Fibroblast of skin of back (primary cell): Measurements from ENCODE around the gene CHST3.
"Not testable (repeated sequence)": the region's sequence is repeated elsewhere in the genome, so short reads cannot be mapped to it uniquely, and the experiment has no call there.

Source experiments
- DNase-seq: peaks from one replicate; pipeline ENCODE4 v3.0.0-alpha.2; 2013

CHST3 gene

DNA sequence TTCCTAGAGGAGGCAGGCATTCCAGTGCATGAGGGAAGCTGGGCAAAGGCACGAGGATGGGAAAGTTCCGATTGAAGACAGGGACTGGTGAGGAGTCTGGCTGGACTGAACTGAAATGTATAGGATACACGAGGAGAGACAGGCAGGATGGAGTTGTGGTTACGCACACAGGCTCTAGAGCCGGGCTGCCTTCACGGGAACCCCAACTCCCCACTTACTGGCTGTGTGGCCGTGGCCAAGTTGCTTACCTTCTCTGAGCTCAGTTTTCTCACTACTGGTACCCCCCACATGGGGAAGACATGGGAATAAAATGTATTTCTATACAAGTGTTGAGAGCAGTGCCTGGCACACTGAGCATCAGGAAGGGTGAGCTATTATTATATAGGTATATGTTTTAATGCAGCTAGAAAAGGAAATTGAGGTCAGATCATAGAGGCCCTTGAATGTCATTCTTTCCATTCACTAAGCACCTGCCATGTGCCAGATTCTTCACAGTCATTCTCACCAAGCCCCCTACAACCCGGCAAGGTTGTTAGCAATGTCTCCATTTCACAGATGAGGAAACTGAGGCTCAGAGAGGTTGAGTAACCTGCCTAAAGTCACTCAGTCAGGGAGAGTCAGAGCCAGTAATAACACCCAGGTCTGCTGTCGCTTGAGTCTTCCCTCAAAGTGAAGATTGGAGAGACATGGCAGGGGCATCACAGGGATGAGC, 9.7 kb downstream of the CHST3 start:
- DNase-seq = no peak

GRCh38 chr10:71974489-71975021, 10.4 kb downstream of the CHST3 start:
- peak; percentile 78 for DNase-seq

DNA sequence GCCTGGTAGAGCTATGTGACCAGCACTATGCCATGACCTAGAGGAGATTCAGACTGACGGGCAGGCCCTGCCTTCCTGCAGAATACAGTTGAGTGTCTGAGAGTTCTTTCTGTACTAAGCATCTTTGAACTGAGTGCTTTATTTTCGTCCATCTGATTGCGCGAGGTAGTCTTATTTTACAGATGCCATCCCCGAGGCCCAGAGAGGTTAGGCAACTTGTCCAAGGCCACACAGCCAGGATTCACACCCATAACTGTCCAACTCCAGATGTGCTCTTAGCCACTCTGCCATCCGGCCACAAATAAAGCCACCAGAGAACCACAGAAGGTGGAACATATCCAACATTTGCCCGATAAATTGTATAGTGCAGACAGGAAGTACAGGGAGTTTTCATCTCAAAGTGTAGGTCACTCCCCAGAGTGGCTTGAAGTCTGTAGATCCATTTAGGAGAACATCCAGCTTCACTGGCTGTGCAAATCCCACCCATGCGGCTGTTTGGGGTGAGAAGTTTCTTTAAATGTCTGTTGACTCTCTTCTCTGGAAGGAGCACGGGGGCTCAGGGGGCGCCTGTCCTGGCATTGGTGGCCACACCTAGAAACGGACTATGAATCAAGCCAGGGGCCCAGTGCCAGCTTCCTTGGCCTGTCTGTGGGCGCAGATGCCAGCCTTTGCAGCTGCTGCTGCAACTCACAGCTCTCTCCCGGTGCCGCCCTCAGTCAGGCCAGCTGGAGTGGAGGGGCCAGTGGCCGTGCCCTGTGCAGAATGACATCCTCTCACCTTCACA, 11.1 kb downstream of the CHST3 start:
- DNase-seq = no peak

DNA sequence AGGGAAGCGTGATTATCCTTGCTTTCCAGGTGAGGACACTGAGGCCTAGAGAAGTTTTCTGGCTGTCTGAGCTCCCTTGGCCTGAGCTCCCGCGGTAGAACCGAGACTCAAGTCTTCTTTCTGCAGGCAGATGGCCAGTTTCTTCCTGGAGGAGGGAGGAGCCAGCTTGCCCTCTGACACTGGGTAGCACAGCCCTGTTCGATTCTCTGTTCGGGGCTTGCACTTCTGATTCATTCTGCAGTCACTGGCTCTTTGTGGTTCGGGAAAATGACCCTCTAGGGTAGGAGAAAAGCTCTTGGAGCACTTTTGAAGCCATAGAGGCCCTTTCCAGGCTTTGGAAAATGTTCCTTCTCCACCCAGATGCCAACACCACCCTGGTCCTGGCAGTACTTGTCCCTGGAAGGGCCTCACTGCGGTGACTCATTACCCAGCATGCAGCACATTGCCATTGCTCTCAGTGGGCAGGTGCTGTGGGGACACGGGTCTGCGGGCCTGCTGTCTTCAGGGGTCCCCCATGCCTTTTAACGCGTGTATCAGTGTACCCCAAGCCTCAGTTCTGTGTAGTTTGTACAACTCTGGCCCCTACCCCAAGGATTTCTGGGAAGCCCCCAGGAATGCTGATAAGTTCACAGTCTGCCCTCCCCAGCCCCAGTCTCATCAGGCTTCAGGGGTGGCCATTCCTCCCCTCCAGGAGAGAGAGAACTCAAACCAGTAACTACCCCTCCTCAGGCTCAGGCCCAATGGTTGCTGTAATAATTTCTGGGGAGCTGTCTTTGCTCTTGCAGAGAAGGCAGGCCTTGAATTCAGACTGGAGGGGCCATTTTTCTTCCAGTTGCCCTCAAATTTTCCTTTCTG, 11.9 kb downstream of the CHST3 start:
- DNase-seq = peak; percentile 61

- not testable (repeated sequence) for DNase-seq
These were observed 13.4 kb downstream of the CHST3 start for GRCh38 chr10:71977614-71977903.

DNA sequence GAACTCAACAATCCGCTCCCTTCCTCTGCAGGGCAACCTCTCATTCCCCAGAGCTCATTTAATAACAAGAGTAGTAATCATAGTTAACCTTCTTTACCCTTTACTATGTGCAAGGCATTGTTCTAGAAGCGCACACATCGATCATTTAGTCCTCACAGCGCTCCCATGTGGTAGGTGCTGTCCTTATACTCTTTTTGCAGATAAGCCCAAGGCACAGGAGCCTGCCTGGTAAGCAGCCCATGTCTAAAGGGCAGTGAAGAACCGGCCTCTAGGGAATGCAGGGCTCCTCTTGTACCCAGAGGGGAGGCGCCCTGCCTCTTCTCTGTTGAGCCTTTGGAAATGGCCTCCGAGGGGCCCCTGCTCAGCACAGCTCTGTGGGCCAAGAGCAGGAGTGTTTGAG, 14.3 kb downstream of the CHST3 start:
- DNase-seq = no peak

DNA sequence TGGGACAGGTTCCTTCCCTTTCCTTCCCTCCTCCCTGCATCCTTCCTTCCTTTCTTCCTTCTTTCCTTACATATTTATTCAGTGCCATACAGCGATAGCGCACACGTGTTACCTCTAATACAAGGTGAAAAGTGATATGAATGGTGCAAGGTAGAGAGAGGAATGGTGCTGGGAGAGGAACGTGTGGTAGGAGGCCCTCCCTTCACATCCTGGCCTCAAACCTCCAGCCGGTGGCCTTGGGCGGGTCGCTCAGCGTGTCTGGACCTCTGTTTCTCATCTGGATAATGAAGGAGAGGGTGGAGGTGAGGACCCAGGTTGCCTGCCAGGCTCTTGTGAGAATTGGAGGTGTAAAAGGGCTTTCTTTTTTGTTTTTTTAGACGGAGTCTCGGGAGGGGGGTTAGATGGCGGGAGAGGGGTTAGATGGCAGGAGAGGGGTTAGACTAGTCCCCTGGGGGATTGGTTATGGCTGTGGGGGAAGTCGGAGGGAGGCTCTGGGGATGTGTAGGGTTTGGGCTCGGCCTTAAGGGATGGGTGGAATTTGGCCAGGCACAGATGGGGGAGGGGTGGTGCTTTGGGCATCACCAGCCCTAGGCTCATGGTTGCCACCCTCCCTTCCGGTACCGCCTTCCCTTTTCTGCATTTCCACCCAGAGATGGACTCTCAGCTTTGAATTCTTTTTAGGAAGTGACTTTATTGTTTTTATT, 14.9 kb downstream of the CHST3 start:
- DNase-seq = no peak

DNA sequence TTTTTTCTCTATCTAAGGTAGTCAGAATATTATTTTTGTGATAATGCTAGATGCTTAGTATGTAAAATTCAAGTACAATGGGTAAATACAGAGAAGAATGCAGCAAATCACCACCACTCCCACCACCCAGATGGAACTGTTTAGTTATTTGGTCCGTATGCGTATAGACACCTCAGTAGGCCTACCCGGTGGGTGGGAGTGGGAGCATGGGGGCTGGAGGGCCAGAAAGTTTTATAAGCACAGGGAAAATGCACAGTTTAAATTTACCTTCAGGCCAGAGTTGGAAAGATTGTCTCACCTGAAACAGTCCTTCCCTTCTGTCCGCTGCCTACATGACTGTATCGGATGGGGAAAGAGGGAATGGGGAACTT, 15.5 kb downstream of the CHST3 start:
- no peak for DNase-seq

DNA sequence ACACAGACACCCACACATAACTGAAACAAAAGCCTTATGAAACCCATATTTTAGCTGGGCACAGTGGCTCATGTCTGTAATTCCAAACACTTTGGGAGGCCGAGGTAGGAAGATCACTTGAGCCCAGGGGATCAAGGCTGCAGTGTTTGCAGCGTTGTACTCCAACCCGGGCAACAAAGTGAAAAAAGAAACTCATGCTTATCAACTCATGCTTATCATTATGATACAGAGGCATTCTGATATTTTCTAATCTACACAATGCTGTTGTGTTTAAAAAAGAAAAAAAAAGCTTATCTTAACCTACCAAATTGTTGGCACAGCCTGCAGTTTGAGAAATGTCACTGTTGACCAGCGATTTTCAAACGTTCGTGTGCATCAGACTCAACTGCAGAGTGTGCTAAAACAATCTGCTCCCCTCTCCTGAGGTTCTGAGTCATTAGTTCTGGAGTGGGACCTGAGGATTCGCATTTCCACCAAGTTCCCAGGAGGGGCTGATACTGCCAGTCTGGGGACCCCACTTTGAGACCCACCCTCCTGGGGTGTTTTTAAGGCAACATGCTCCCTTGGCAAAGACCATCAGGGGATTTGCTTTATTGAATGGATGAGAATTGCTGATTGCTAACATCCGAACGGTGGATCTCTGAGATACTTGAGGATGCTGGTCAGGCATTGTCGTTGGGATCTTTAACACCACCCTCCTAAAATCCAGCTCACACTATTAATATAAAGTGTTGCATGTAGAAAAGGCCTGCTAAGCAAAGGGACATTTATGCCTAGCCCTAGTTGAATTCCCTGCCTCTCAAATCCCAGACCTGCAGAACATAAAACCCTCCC, 16.2 kb downstream of the CHST3 start:
- DNase-seq = no peak

- peak; percentile 68 for DNase-seq
These were observed 17.1 kb downstream of the CHST3 start for GRCh38 chr10:71981015-71981875.

- no peak for DNase-seq
These were observed 17.7 kb downstream of the CHST3 start for GRCh38 chr10:71981876-71982230.

- DNase-seq = no peak
These were observed 18.3 kb downstream of the CHST3 start for GRCh38 chr10:71982269-71983178.

- no peak for DNase-seq
These were observed 20.1 kb downstream of the CHST3 start for GRCh38 chr10:71984126-71984808.

DNA sequence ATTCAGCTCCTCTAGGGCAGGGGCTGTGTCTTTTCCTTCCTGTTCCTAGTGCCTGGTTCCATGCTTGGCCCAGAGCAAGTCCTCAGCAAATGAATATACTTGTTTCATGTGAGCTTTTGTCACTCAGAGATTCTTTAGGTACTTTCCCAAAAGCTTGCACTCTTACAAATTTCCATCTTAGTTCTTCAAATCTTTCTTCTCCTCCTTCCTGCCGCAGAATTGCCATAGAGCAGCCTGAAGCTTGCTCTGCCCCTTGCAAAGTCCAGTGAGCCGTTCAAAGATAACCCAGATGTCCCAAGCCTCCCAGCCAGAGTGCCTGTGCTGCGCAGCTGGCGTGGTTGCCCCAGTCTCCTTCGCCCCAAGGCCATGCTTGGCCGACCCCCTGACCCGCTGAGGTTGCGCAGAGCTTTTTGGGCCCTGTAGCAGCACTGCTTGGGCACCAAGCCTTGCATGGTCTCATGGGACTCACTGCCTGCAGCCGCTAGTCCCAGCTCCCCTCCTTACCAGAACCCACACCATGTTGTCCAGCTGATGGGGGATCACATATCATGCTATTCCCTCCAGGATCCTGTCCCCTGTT, 20.7 kb downstream of the CHST3 start:
- DNase-seq = no peak

- peak; percentile 85 for DNase-seq
These were observed 21.5 kb downstream of the CHST3 start for GRCh38 chr10:71985542-71986250.

- DNase-seq = not testable (repeated sequence)
These were observed 24.7 kb downstream of the CHST3 start for GRCh38 chr10:71988895-71989294.

DNA sequence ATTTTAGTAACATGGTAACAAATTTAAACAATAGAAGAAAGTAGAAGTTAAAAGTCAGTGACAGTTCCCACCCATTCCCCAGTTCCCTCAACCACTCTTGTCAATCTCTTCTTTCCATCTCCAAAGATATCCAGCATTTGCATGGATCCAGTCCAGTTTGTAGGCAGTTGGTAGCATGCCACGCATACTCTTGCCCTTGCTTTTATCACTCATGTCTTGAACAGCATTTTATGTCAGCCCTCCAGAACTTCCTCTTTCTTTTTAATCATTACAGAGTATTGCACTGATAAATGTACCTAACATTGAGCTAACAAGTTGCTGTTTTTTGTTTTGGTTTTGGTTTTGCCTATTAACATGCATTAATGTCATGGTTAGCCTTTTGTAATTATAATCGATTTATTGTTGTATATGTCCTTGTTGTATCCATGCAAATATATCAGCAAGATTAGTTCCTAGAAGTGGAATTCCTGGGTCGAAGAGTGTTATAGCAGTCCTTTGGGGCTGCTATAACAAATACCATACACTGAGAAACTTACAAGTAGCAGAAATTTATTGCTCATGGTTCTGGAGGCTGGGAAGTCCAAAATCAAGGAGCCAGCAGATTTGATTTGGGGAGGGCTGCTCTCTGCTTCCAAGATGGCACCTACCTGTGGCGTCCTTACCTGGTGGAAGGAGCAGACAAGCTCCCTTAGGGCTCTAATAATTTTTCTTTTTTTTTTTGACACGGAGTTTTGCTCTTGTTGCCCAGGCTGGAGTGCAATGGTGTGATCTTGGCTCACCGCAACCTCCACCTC, 25.7 kb downstream of the CHST3 start:
- DNase-seq = no peak
